ENCODE results near the gene IL17REL. TPM values are rescaled to one million over a fixed set of nuclear protein-coding genes. Genes with fewer than 3 reads are reported as not detected.
A peak's percentile ranks its signal among the peaks of the same experiment; 100 is the strongest.

The IL17REL gene
- polyA plus RNA-seq, 3 donors = not detected

GRCh38 chr22:49960159-49961004 is 52.2 kb downstream of the IL17REL start, which contains the start of gene PIM3:
Gene PIM3, plus strand, starts transcription at chr22:49960772. Its CDS starts 176 bp downstream, at chr22:49960948.
- DNase-seq = peak; percentile 96 to 98 (median 97)
- Histone ChIP-seq H2AFZ (ENCODE audit: insufficient read depth, low read depth, low read length, poor library complexity, severe bottlenecking) (no peak within 1 kb of the TSS), H3K79me2 (ENCODE audit: insufficient read depth, low read length) (peaks cover 48% of the 10 kb centered on the region), H3K27ac (ENCODE audit: low read depth in 1 of 2, low read length in 2 of 2) (peak within 1 kb of the TSS; percentile 91 to 99), H4K20me1 (ENCODE audit: insufficient read depth, low read length) (peaks cover 43% of the 10 kb centered on the region), H3K9me3 (replicated peaks in 1 of 2; ENCODE audit: control insufficient read depth in 1 of 2, insufficient read depth in 1 of 2, low read length in 2 of 2) (no peaks in the 10 kb centered on the region), H3K4me1 (ENCODE audit: control insufficient read depth in 1 of 2, insufficient read depth in 2 of 2, low read length in 2 of 2) (peaks cover 38 to 47% of the 10 kb centered on the region in 2 donors), H3K27me3 (ENCODE audit: control insufficient read depth in 2 of 2, insufficient read depth in 2 of 2, low read length in 2 of 2) (no peaks in the 10 kb centered on the region), H3K4me2 (replicated peaks; ENCODE audit: extremely low read depth, low read length, poor library complexity, severe bottlenecking) (peak within 1 kb of the TSS; percentile 88), H3K36me3 (replicated peaks in 1 of 2; ENCODE audit: control insufficient read depth in 1 of 2, insufficient read depth in 2 of 2, low read length in 2 of 2) (peaks cover 26 to 27% of the 10 kb centered on the region in 2 donors), H3K9ac (ENCODE audit: insufficient read depth, low read length, poor library complexity, severe bottlenecking) (peak within 1 kb of the TSS; percentile 100), H3K4me3 (replicated peaks in 1 of 3; ENCODE audit: low read depth in 2 of 3, low read length in 3 of 3) (peak within 1 kb of the TSS; percentile 80 to 97 (median 94))
- H3K27me3 Mint-ChIP-seq (ENCODE audit: low read depth in 3 of 3) = peaks cover 0 to 1% (median 0%) of the 10 kb centered on the region in 3 donors
- peaks cover 15 to 35% of the 10 kb centered on the region in 2 donors for H3K36me3 Mint-ChIP-seq
- WGBS (ENCODE audit: insufficient coverage) = under 1% methylated on average over 137 of the region's 137 CpGs
- intact Hi-C loops (cut with micrococcal nuclease) = loop anchor here in 1 of 2 donors (10.0 kb wide), 1 partner anchor 344 kb away; the partner anchor contains the start of gene PLXNB2
- H3K27ac Mint-ChIP-seq = peak within 1 kb of the TSS; percentile 89 to 95 (median 91)
- H3K4me1 Mint-ChIP-seq = peaks cover 34% of the 10 kb centered on the region
- H3K9me3 Mint-ChIP-seq = no peaks in the 10 kb centered on the region
- H3K4me3 Mint-ChIP-seq = peak within 1 kb of the TSS; percentile 90 to 95
- TF ChIP-seq CTCF (IDR thresholded peaks at IDR 0.05) = no peak

- H3K4me3 Mint-ChIP-seq = peak overlapping the region; percentile 73 to 82
- intact Hi-C loops (cut with micrococcal nuclease) = loop anchor here in 1 of 2 donors (10.0 kb wide), 1 partner anchor 345 kb away; the partner anchor contains the start of gene PLXNB2
- Histone ChIP-seq H3K79me2 (ENCODE audit: insufficient read depth, low read length) (peaks cover 46% of the 10 kb centered on the region), H3K36me3 (replicated peaks in 1 of 2; ENCODE audit: control insufficient read depth in 1 of 2, insufficient read depth in 2 of 2, low read length in 2 of 2) (peaks cover 22 to 23% of the 10 kb centered on the region in 2 donors), H3K4me2 (replicated peaks; ENCODE audit: extremely low read depth, low read length, poor library complexity, severe bottlenecking) (peak overlapping the region; percentile 87), H3K9me3 (replicated peaks in 1 of 2; ENCODE audit: control insufficient read depth in 1 of 2, insufficient read depth in 1 of 2, low read length in 2 of 2) (no peaks in the 10 kb centered on the region), H4K20me1 (ENCODE audit: insufficient read depth, low read length) (peaks cover 37% of the 10 kb centered on the region), H3K4me3 (replicated peaks in 1 of 3; ENCODE audit: low read depth in 2 of 3, low read length in 3 of 3) (peak overlapping the region; percentile 30 to 94 (median 54)), H3K27ac (ENCODE audit: low read depth in 1 of 2, low read length in 2 of 2) (peak overlapping the region; percentile 53 to 99), H3K9ac (ENCODE audit: insufficient read depth, low read length, poor library complexity, severe bottlenecking) (peak overlapping the region; percentile 100), H3K27me3 (ENCODE audit: control insufficient read depth in 2 of 2, insufficient read depth in 2 of 2, low read length in 2 of 2) (no peaks in the 10 kb centered on the region), H3K4me1 (ENCODE audit: control insufficient read depth in 1 of 2, insufficient read depth in 2 of 2, low read length in 2 of 2) (peaks cover 32 to 45% of the 10 kb centered on the region in 2 donors), H2AFZ (ENCODE audit: insufficient read depth, low read depth, low read length, poor library complexity, severe bottlenecking) (no peak overlapping the region)
- no peaks in the 10 kb centered on the region for H3K9me3 Mint-ChIP-seq
- peaks cover 0 to 1% (median 0%) of the 10 kb centered on the region in 3 donors for H3K27me3 Mint-ChIP-seq (ENCODE audit: low read depth in 3 of 3)
- peak overlapping the region; percentile 66 to 91 (median 89) for H3K27ac Mint-ChIP-seq
- peak; percentile 35 to 77 (median 40) for DNase-seq
- peaks cover 30% of the 10 kb centered on the region for H3K4me1 Mint-ChIP-seq
- no peak for TF ChIP-seq CTCF (IDR thresholded peaks at IDR 0.05)
- 6% methylated on average over 21 of the region's 21 CpGs for WGBS (ENCODE audit: insufficient coverage)
- peaks cover 14 to 30% of the 10 kb centered on the region in 2 donors for H3K36me3 Mint-ChIP-seq
These were observed 52.8 kb downstream of the IL17REL start for GRCh38 chr22:49959782-49960158.

Data from CD14-positive monocyte (primary cell).